HG02852 (cell line): Measurements from ENCODE around the gene SIK2.
A peak's percentile ranks its signal among the peaks of the same experiment; 100 is the strongest.
"Not testable (repeated sequence)": the region's sequence is repeated elsewhere in the genome, so short reads cannot be mapped to it uniquely, and the experiment has no call there.

Experiments
- ATAC-seq: cut with Tn5 transposase; IDR thresholded peaks from one replicate; pipeline ENCODE4 v1.9.1; 2021; ENCODE audit warnings: mild to moderate bottlenecking, moderate library complexity; ENCODE audit not compliant: unreplicated experiment

Gene SIK2

DNA sequence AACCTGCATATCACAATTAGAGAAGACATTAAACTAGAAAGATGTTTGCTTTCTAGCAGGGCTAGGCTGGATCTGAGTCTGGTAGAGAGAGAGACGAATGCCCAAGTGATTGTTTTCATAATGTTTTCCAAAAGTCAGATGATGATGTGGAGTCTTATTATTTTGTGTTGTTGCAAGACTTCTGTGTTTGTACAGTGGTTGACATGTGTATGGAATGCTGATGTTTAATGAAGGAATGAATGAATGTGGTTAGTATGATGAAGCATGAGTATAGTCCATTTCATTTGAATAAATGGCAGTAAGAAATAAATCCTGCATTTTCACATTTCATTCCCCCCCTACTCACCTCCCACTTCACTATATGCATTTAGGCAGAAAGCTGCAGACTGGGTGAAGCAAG lies 94.3 kb downstream of the SIK2 start:
- ATAC-seq = no peak

- peak; percentile 77 for ATAC-seq
These were observed 95.7 kb downstream of the SIK2 start for GRCh38 chr11:111697933-111698371.

- ATAC-seq = no peak
These were observed 96.8 kb downstream of the SIK2 start for GRCh38 chr11:111698852-111699559.

DNA sequence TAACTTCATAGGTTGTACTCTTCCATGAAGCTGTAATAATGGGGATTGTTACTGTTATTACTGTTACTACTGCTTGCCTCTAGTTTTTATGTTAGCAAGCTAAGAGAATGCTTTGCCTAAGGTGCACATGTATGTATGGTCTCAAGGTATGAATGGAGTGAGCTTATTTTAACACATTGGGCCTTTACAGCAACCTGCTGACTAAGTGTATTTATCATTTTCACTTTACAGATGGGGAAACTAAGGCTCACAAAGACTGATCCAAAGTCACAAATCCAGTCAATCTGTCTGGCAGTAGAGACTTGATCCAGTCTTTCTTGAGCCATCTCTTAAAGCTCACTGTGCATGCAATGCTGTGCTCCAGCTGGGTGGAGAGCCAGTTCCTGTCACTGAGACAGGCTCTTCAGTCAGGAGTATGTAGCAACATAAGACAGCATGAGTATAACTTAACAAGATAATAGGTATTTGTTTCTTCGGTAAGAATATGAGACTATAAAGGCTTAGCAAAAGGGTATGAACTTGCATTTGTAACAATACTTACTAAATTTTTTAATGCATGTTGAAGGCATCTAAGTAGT lies 97.4 kb downstream of the SIK2 start:
- no peak for ATAC-seq

GRCh38 chr11:111700162-111700561 lies 97.9 kb downstream of the SIK2 start:
- ATAC-seq = no peak

- ATAC-seq = no peak
These were observed 100.4 kb downstream of the SIK2 start for GRCh38 chr11:111702623-111703022.

DNA sequence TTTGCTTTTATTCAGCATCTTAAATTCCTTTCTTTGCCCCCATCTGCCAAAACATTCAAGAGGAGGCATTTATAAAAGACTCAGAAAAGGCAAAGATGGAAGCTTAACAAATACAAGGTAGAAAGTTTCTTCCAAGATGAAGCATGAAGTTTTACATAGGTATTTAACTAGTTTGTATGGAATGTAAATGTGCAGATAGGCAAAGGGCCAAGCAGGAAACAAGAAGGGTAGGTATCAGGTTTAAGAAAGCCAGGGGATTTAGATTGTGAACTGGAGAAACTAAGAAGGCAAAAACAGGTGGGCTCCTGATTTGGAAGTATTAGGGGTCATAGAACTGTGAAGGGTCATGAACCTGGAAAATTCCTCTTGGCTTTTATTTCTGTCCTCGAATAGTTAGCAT lies 101.3 kb downstream of the SIK2 start:
- no peak for ATAC-seq

GRCh38 chr11:111707039-111707690 lies 104.9 kb downstream of the SIK2 start:
- no peak for ATAC-seq

- no peak for ATAC-seq
These were observed 105.4 kb downstream of the SIK2 start for GRCh38 chr11:111707691-111708067.

DNA sequence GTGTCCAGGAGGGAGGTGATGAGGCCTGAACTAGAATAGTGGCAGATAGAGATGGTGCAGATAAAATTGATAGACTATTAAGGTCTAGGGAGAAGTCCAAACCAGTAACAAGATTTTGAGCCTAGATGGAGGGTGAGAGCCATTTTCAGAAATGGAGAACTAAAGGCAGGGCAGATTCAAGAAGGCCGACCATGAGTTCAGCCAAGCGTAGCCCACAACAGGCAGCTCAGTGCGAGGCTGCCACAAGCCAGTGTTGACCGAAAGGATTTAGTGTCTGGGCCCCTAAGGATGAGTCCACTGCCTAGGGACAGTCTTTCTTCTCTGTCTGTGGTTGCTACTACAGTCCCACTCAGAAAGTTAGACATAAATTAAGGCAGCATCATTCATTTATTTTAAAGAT lies 112.3 kb downstream of the SIK2 start:
- ATAC-seq = no peak

- no peak for ATAC-seq
These were observed 113.0 kb downstream of the SIK2 start for GRCh38 chr11:111715142-111715816.

- ATAC-seq = not testable (repeated sequence)
These were observed 115.4 kb downstream of the SIK2 start for GRCh38 chr11:111717660-111718059.

GRCh38 chr11:111718436-111718835 lies 116.2 kb downstream of the SIK2 start:
- ATAC-seq = no peak

GRCh38 chr11:111718859-111719258 lies 116.6 kb downstream of the SIK2 start:
- no peak for ATAC-seq

- ATAC-seq = no peak
These were observed 117.1 kb downstream of the SIK2 start for GRCh38 chr11:111719379-111719778.

GRCh38 chr11:111720801-111721494 lies 118.7 kb downstream of the SIK2 start:
- ATAC-seq = no peak

DNA sequence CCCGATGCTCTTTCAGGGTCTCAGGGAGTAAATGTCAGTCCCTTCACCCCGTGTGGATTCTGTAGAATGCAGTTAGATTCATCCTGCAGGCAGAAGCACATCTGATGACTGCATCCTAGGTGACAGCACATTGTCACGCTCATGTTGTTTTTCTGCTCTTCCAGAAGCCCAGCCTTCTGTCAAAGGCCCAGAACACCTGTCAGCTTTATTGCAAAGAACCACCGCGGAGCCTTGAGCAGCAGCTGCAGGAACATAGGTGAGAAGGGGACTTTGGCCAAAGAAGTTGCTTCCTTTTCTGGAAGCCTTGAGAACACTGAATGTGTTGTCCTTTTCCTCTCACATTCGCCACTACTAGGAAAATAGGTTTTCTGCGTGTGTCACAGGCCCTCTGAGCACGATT lies 120.3 kb downstream of the SIK2 start:
- ATAC-seq = no peak

GRCh38 chr11:111723595-111723994 lies 121.3 kb downstream of the SIK2 start:
- ATAC-seq = no peak

- no peak for ATAC-seq
These were observed 122.4 kb downstream of the SIK2 start for GRCh38 chr11:111724615-111725129.

DNA sequence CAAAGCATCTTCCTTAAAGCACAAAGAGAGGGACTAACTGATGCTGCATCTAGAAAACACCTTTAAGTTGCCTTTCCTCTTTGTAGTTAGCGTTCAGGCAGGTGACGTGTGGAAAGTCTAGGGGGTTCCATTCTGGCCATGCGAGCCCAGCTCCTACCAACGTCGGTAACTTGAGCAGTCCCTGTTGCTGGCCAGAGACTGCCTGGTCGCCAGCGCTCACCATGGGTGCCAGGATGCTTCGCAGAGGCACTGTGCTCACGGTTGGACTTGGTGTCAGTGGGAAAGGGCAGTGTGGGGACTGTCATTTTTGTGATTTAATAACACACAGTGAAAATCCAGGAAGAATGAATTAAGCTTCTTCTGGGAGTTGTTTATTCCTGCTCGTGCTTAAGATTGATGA lies 123.4 kb downstream of the SIK2 start:
- no peak for ATAC-seq

DNA sequence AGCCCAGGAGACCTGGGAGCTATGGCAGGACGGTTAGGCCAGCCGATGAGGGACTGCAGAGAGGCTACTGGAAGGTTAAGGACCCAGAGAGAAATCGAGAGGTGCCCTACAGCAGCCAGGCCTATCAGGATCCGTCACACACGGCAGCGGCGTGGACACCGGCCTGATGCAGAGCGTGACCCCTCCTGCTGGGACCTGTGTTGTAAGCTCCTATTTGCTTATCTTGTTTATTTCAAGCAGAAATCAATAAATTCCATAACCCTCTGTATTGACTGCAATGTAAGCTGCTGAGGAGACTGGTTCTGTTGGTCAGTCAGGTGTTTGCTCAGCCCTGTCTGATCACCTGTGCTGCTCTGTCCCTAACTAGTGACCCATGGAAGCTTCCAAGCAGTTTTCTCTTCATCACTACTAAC lies 124.1 kb downstream of the SIK2 start:
- ATAC-seq = no peak
